ENCODE measurements around the gene AOC3. TPM values are rescaled to one million over a fixed set of nuclear protein-coding genes. Genes with fewer than 3 reads are reported as not detected.

Gene AOC3
- total and polyA plus RNA-seq, 2 of the 13 experiments (the other 11 are each of a cell fraction or from before 2014, with no cell fraction given) = 8.7 to 51.7 TPM

DNA sequence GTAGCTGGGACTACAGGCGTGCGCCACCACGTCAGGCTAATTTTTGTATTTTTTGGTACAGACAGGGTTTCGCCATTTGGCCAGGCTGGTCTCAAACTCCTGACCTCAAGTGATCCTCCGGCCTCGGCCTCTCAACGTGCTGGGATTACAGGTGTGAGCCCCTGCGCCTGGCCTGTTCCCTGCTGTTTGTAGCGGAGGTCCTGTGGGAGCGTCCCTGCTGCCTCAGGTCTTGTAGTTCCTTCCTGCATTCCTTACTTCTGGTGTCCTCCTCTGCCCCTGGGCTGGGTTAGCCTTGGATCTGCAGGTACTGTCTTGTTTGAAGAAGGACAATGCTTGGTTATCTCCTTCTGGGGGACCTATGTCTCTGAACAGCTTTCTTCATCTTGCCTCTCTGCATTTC lies 26.0 kb downstream of the AOC3 start (continued):
- TF ChIP-seq, protein P1, sequence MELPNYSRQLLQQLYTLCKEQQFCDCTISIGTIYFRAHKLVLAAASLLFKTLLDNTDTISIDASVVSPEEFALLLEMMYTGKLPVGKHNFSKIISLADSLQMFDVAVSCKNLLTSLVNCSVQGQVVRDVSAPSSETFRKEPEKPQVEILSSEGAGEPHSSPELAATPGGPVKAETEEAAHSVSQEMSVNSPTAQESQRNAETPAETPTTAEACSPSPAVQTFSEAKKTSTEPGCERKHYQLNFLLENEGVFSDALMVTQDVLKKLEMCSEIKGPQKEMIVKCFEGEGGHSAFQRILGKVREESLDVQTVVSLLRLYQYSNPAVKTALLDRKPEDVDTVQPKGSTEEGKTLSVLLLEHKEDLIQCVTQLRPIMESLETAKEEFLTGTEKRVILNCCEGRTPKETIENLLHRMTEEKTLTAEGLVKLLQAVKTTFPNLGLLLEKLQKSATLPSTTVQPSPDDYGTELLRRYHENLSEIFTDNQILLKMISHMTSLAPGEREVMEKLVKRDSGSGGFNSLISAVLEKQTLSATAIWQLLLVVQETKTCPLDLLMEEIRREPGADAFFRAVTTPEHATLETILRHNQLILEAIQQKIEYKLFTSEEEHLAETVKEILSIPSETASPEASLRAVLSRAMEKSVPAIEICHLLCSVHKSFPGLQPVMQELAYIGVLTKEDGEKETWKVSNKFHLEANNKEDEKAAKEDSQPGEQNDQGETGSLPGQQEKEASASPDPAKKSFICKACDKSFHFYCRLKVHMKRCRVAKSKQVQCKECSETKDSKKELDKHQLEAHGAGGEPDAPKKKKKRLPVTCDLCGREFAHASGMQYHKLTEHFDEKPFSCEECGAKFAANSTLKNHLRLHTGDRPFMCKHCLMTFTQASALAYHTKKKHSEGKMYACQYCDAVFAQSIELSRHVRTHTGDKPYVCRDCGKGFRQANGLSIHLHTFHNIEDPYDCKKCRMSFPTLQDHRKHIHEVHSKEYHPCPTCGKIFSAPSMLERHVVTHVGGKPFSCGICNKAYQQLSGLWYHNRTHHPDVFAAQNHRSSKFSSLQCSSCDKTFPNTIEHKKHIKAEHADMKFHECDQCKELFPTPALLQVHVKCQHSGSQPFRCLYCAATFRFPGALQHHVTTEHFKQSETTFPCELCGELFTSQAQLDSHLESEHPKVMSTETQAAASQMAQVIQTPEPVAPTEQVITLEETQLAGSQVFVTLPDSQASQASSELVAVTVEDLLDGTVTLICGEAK (IDR thresholded peaks at IDR 0.05) = no peak
- TF ChIP-seq, protein P1 (CRISPR knock-in tag; IDR thresholded peaks at IDR 0.05) = no peak
- TF ChIP-seq KAT2B (IDR thresholded peaks at IDR 0.05; ENCODE audit: borderline replicate concordance, low read depth, low read length) (no peak), STAG1 (CRISPR knock-in tag; IDR thresholded peaks at IDR 0.05) (no peak), ZNF136 (CRISPR knock-in tag; IDR thresholded peaks at IDR 0.05; ENCODE audit: low read depth) (no peak), RARG (CRISPR knock-in tag; IDR thresholded peaks at IDR 0.05; ENCODE audit: low read depth) (no peak), GATAD2A (CRISPR knock-in tag; IDR thresholded peaks at IDR 0.05) (no peak), NKX3-1 (CRISPR knock-in tag; IDR thresholded peaks at IDR 0.05) (no peak), POLR2AphosphoS5 (IDR thresholded peaks at IDR 0.05; ENCODE audit: low read depth, low read length) (no peak), SPEN (CRISPR knock-in tag; IDR thresholded peaks at IDR 0.05; ENCODE audit: low read depth) (peak; percentile 16; the same call in 1 of the 2 replicates), ZNF260 (CRISPR knock-in tag; IDR thresholded peaks at IDR 0.05; ENCODE audit: borderline replicate concordance, low read depth) (no peak), GFI1 (CRISPR knock-in tag; IDR thresholded peaks at IDR 0.05; ENCODE audit: borderline replicate concordance) (no peak), ZBTB3 (CRISPR knock-in tag; IDR thresholded peaks at IDR 0.05; ENCODE audit: borderline replicate concordance, low read depth) (no peak)
- TF ChIP-seq, protein P2, sequence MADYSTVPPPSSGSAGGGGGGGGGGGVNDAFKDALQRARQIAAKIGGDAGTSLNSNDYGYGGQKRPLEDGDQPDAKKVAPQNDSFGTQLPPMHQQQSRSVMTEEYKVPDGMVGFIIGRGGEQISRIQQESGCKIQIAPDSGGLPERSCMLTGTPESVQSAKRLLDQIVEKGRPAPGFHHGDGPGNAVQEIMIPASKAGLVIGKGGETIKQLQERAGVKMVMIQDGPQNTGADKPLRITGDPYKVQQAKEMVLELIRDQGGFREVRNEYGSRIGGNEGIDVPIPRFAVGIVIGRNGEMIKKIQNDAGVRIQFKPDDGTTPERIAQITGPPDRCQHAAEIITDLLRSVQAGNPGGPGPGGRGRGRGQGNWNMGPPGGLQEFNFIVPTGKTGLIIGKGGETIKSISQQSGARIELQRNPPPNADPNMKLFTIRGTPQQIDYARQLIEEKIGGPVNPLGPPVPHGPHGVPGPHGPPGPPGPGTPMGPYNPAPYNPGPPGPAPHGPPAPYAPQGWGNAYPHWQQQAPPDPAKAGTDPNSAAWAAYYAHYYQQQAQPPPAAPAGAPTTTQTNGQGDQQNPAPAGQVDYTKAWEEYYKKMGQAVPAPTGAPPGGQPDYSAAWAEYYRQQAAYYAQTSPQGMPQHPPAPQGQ (CRISPR knock-in tag; IDR thresholded peaks at IDR 0.05; ENCODE audit: borderline replicate concordance) = 0 out of 2 replicates have a peak, but pooled peaks have one; percentile 52
- TF ChIP-seq, protein P3, sequence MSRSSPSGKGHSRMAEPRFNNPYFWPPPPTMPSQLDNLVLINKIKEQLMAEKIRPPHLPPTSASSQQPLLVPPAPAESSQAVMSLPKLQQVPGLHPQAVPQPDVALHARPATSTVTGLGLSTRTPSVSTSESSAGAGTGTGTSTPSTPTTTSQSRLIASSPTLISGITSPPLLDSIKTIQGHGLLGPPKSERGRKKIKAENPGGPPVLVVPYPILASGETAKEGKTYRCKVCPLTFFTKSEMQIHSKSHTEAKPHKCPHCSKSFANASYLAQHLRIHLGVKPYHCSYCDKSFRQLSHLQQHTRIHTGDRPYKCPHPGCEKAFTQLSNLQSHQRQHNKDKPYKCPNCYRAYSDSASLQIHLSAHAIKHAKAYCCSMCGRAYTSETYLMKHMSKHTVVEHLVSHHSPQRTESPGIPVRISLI (CRISPR knock-in tag; IDR thresholded peaks at IDR 0.05; ENCODE audit: borderline replicate concordance) = no peak
- TF ChIP-seq, protein P4, sequence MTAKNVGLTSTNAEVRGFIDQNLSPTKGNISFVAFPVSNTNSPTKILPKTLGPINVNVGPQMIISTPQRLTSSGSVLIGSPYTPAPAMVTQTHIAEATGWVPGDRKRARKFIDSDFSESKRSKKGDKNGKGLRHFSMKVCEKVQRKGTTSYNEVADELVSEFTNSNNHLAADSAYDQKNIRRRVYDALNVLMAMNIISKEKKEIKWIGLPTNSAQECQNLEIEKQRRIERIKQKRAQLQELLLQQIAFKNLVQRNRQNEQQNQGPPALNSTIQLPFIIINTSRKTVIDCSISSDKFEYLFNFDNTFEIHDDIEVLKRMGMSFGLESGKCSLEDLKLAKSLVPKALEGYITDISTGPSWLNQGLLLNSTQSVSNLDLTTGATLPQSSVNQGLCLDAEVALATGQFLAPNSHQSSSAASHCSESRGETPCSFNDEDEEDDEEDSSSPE (CRISPR knock-in tag; IDR thresholded peaks at IDR 0.05) = no peak

All from HepG2 (cell line).